SH-SY5Y (cell line): ENCODE measurements around the gene MADD.

Source experiments
- GATA2 ChIP-seq: IDR thresholded peaks from 2 replicates; pipeline ENCODE4 v1.6.1; 2011; ENCODE audit warnings: mild to moderate bottlenecking, low read depth, low read length
- GATA3 ChIP-seq: IDR thresholded peaks from 2 replicates; pipeline ENCODE4 v1.6.1; 2011; ENCODE audit warnings: low read depth, mild to moderate bottlenecking, low read length, moderate library complexity

GRCh38 chr11:47326198-47326597, 56.3 kb downstream of the MADD start:
- no peak for TF ChIP-seq GATA2
- TF ChIP-seq GATA3 = no peak
